Mesodermal cell (in vitro differentiated cells): ENCODE measurements around the gene LINC00305.

Experiments used
- H3K27ac ChIP-seq: 2 replicates; pipeline ENCODE4 v1.7.0; 2013; ENCODE audit warnings: mild to moderate bottlenecking, low read depth, low read length, moderate library complexity; ENCODE audit not compliant: severe bottlenecking
- H3K36me3 ChIP-seq: 2 replicates; pipeline ENCODE4 v1.7.1; 2013; ENCODE audit warnings: mild to moderate bottlenecking, low read length, moderate library complexity; ENCODE audit not compliant: control insufficient read depth, insufficient read depth
- H3K4me1 ChIP-seq: one replicate; pipeline ENCODE4 v1.7.1; 2013; ENCODE audit warnings: mild to moderate bottlenecking, low read length; ENCODE audit not compliant: insufficient read depth, control insufficient read depth, poor library complexity, severe bottlenecking
- H3K4me3 ChIP-seq: 2 replicates; pipeline ENCODE4 v1.7.0; 2013; ENCODE audit warnings: low read length, control low read depth, mild to moderate bottlenecking; ENCODE audit not compliant: insufficient read depth, poor library complexity, severe bottlenecking; ENCODE audit errors: extremely low read depth
- H3K9me3 ChIP-seq: 2 replicates; pipeline ENCODE4 v1.7.1; 2013; ENCODE audit warnings: mild to moderate bottlenecking, low read length, moderate library complexity; ENCODE audit not compliant: control insufficient read depth
- WGBS, 2 experiments: methylation state at CpG; one replicate each; pipeline ENCODE4 v1.1.5; 2013; ENCODE audit warnings: missing lambda C conversion rate in 2 of 2; ENCODE audit not compliant: insufficient coverage in 2 of 2; 5-methylcytosine and 5-hydroxymethylcytosine counted together

LINC00305 gene

GRCh38 chr18:64091526-64091925, 57.4 kb downstream of the LINC00305 start:
- H3K4me3 ChIP-seq = no peak overlapping the region
- no peak overlapping the region for H3K27ac ChIP-seq
- H3K9me3 ChIP-seq = no peaks in the 10 kb centered on the region
- no peaks in the 10 kb centered on the region for H3K36me3 ChIP-seq
- H3K4me1 ChIP-seq = no peaks in the 10 kb centered on the region

DNA sequence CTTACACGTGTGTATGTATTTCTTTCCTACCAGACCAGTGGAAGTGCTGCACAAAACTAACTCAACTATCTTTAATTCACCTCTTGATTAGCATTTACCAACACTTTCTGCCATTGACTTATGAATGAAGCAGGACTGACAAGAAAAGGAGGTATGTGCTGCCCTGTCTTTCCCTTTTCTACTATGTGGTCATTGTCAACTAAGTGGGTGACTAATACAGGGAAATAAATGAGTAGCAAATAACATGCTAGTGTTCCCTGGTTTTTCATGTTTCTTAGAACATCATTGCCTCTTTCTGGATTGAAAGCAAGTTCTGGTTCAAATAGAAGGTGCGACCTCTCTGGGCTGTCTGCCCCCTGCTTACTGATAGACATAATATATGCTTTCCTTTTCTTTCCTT, 58.0 kb downstream of the LINC00305 start:
- no peak overlapping the region for H3K27ac ChIP-seq
- H3K4me3 ChIP-seq = no peak overlapping the region
- no peaks in the 10 kb centered on the region for H3K36me3 ChIP-seq
- 80 to 86% methylated on average over 1 of the region's 2 CpGs for WGBS, 2 experiments
- H3K9me3 ChIP-seq = no peaks in the 10 kb centered on the region
- no peaks in the 10 kb centered on the region for H3K4me1 ChIP-seq

DNA sequence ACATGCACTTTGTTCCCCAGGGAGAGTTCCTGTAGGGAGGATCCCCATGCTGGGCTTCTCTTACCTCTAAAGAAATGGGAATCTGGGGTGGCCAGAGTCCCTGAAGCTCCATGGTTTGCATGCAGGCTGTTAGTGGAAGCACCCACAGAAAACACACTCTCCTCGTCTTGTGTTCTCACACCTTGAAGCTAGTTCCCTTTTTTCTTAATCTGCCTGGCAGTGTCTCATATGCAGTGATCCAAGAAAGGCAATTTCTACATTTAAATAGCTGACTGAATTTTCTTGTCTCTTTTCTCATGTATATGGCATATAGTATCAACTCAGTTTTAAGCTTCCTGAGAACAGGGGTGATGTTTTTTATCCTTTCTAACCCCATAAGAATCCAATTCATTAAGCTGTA, 65.0 kb downstream of the LINC00305 start:
- no peaks in the 10 kb centered on the region for H3K9me3 ChIP-seq
- no peaks in the 10 kb centered on the region for H3K36me3 ChIP-seq
- 94 to 100% methylated on average over 1 of the region's 1 CpG for WGBS, 2 experiments
- no peak overlapping the region for H3K4me3 ChIP-seq
- no peak overlapping the region for H3K27ac ChIP-seq
- H3K4me1 ChIP-seq = no peaks in the 10 kb centered on the region

DNA sequence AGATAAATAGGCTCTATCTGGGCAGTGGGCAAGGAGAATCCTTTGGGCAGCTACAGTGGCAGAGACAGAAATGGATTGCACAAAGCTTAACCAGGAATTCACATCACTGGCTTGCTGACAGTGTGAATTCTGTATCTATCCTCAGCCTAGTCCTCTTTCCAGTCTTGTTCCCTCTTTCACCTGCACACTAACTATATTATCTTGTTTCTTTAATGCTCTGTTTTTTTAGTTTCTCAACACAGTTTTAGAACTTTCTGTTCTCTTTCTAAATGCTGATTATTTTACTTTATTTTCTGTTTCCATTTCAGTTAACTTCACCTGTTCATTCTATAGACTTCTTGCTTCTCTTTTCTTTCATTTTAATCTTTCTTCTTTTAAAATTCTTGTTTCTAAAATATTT, 66.4 kb downstream of the LINC00305 start:
- H3K4me3 ChIP-seq = no peak overlapping the region
- no peaks in the 10 kb centered on the region for H3K4me1 ChIP-seq
- H3K36me3 ChIP-seq = no peaks in the 10 kb centered on the region
- no peaks in the 10 kb centered on the region for H3K9me3 ChIP-seq
- no peak overlapping the region for H3K27ac ChIP-seq

DNA sequence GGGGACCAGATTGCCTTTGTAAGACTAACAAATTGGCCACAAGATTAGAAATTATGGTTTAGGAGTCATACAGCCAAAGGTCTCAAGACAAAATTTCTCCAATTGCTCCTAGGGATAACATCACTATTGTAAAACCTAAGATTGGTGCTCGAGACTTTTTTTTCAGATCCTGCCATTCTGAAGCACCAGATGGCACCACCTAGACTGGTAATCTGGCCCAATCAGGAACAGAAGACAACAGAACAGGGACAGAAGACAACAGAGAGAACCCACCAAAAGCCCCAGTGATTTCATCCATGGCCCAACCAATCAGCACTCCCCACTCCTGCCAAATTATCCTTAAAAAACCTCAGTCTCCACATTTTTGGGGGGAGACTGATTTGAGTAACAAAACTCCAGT, 66.8 kb downstream of the LINC00305 start:
- H3K9me3 ChIP-seq = no peaks in the 10 kb centered on the region
- no peaks in the 10 kb centered on the region for H3K4me1 ChIP-seq
- no peaks in the 10 kb centered on the region for H3K36me3 ChIP-seq
- WGBS, 2 experiments = 100% methylated on average over 1 of the region's 1 CpG; no CpG with 5 or more reads in 1 of the 2 experiments
- no peak overlapping the region for H3K27ac ChIP-seq
- no peak overlapping the region for H3K4me3 ChIP-seq

DNA sequence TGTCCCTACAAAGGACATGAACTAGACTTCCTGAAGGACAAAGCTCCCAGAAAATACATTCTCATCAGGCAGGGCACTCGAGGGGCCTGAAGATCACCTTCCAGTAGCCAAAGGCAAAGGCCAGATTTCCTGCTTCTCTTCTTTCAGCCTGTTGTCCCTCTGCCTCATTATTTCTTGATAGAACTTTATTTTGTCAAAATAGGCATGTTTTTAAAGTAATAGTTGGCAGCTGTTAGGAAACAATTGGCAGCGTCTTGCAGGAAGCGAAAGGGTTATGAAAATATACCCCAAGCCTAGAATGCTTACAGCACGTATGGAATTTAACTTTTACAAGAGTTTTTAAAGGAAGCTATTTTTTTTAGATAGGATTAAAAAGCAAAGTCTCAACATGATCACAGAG, 74.9 kb downstream of the LINC00305 start:
- Histone ChIP-seq H3K4me3 (no peak overlapping the region), H3K27ac (no peak overlapping the region), H3K36me3 (no peaks in the 10 kb centered on the region), H3K4me1 (no peaks in the 10 kb centered on the region), H3K9me3 (no peaks in the 10 kb centered on the region)
- WGBS, 2 experiments = 87 to 100% methylated on average over 1 to 3 of the region's 4 CpGs

- 40 to 43% methylated on average over 1 of the region's 3 CpGs for WGBS, 2 experiments
- H3K9me3 ChIP-seq = no peaks in the 10 kb centered on the region
- no peaks in the 10 kb centered on the region for H3K36me3 ChIP-seq
Observed at GRCh38 chr18:64055019-64055418, 93.9 kb downstream of the LINC00305 start.

GRCh38 chr18:64053246-64053645, 95.6 kb downstream of the LINC00305 start:
- no CpG with 5 or more reads among the region's 1 CpG for WGBS, 2 experiments
- Histone ChIP-seq H3K36me3 (no peaks in the 10 kb centered on the region), H3K4me1 (no peaks in the 10 kb centered on the region), H3K9me3 (no peaks in the 10 kb centered on the region), H3K27ac (no peak overlapping the region), H3K4me3 (no peak overlapping the region)

More at GRCh38 chr18:64055019-64055418, 93.9 kb downstream of the LINC00305 start:
- no peak overlapping the region for H3K4me3 ChIP-seq
- H3K4me1 ChIP-seq = no peaks in the 10 kb centered on the region
- H3K27ac ChIP-seq = no peak overlapping the region

DNA sequence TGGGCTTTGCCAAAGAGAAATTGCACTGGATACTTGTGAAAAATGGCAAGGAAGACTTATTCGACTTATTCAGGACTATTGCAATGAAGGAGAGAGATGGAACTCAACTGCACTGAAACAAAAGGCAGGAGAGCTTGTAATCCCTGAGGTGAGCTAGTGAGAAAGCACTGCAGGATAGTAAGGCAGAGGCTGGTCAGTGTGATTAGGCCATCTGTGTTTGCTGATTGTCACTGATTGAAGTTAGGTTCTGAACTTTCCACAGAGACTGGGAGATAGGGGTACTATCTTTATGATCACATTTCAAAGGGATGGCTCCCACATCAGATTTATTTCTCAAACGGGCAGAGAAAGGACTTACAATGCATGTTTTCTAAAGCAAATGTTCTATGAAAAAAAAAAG, 96.1 kb downstream of the LINC00305 start:
- Histone ChIP-seq H3K4me3 (no peak overlapping the region), H3K9me3 (no peaks in the 10 kb centered on the region), H3K4me1 (no peaks in the 10 kb centered on the region), H3K36me3 (no peaks in the 10 kb centered on the region), H3K27ac (no peak overlapping the region)
- WGBS, 2 experiments = 78 to 92% methylated on average over 2 of the region's 2 CpGs

DNA sequence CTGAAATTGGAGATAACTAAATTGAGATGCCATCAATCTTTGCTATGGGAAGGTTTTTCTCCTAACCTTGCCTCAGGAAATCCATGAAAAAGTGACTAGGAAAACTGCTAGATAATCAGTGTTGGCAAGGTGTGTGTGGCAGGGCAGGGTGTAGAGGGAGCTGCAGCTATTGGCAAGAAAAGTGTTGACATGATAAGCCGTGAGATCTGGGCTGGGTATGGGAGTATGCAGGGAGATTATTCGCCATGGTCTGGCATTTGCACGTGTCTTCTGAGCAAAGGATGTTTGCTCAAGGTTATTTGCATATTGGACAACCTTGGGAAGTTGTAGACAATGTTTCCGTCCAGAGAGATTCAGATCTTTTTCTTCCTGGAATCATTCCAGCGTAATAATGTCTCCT, 104.3 kb downstream of the LINC00305 start:
- Histone ChIP-seq H3K27ac (no peak overlapping the region), H3K4me3 (no peak overlapping the region), H3K36me3 (no peaks in the 10 kb centered on the region), H3K4me1 (no peaks in the 10 kb centered on the region), H3K9me3 (no peaks in the 10 kb centered on the region)
- 83 to 97% methylated on average over 2 to 3 of the region's 5 CpGs for WGBS, 2 experiments

- Histone ChIP-seq H3K4me3 (no peak overlapping the region), H3K36me3 (no peaks in the 10 kb centered on the region), H3K4me1 (no peaks in the 10 kb centered on the region), H3K9me3 (no peaks in the 10 kb centered on the region), H3K27ac (no peak overlapping the region)
- 94 to 96% methylated on average over 8 to 12 of the region's 24 CpGs for WGBS, 2 experiments
Observed at GRCh38 chr18:64042728-64043358, 106.0 kb downstream of the LINC00305 start.
